Raji (cell line): ENCODE results near the gene DNAAF5.
A peak's percentile ranks its signal among the peaks of the same experiment; 100 is the strongest.

Experiments
- POLR2A ChIP-seq: IDR thresholded peaks from 2 replicates; pipeline ENCODE4 v1.6.1; 2011; ENCODE audit warnings: low read depth, low read length, control low read depth; ENCODE audit not compliant: insufficient read depth

Gene DNAAF5

GRCh38 chr7:716222-716621 is 10.3 kb upstream of the DNAAF5 start:
- no peak for TF ChIP-seq POLR2A

DNA sequence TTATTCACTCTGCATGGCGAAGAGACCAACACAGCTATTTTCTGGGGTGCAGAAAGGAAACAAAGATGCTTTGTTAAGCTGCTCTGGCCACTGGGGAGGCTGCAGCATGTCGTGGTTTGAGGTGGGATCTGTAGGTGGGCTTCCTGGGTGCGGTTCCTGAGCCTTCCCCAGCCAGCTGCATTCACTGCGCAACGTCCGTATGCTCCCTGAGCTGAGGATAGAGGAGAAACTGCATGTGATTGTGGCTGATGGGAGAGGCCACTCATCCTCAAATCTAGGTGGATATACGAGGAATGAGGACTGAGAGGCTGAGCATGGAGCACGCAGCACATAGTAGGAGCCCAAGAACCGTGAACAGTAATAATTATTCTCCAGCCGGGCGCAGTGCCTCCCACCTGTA is 9.9 kb upstream of the DNAAF5 start:
- no peak for TF ChIP-seq POLR2A

DNA sequence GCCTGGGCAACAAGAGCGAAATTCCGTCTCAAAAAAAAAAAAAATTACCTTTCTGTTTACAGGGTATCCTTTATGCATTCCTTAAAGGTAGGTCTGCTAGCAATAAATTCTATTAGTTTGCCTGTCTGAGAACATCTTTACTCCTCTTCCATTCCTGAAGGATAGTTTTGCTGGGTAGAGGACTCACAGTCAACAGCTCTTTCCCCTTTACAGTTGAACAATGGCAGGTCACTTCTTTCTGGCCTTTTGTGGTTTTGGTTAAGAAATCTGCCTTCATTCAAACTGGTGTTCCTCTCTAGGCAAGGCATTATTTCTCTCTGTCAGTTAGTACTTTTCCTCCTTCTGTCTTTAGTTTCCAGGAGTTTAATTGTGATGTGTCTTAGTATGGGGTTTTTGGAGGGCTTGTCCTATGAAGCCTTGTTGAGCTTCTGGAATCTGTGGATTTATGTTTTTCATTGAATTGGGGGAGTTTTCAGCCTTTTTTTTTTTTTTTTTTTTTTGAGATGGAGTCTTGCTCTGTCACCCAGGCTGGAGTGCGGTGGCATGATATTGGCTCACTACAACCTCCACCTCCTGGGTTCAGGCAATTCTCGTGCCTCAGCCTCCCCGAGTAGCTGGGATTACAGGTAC is 4.8 kb upstream of the DNAAF5 start:
- TF ChIP-seq POLR2A, result no peak

- TF ChIP-seq POLR2A, result no peak
Observed at GRCh38 chr7:723541-723940, 3.0 kb upstream of the DNAAF5 start.

- TF ChIP-seq POLR2A, result no peak
Observed at GRCh38 chr7:724298-724697, 2.2 kb upstream of the DNAAF5 start.

- TF ChIP-seq POLR2A, result no peak
Observed at GRCh38 chr7:725223-726005, 1.1 kb upstream of the DNAAF5 start.

GRCh38 chr7:726854-727103 is 280 bp downstream of the DNAAF5 start:
- TF ChIP-seq POLR2A, result peak; percentile 51

GRCh38 chr7:727104-727805 is 756 bp downstream of the DNAAF5 start, which contains the start of gene PRKAR1B:
Gene PRKAR1B (minus strand): TSS chr7:727281. CDS start chr7:711505, 15,776 bp downstream.
- peak; percentile 64; the same call in 1 of the 2 replicates for TF ChIP-seq POLR2A

DNA sequence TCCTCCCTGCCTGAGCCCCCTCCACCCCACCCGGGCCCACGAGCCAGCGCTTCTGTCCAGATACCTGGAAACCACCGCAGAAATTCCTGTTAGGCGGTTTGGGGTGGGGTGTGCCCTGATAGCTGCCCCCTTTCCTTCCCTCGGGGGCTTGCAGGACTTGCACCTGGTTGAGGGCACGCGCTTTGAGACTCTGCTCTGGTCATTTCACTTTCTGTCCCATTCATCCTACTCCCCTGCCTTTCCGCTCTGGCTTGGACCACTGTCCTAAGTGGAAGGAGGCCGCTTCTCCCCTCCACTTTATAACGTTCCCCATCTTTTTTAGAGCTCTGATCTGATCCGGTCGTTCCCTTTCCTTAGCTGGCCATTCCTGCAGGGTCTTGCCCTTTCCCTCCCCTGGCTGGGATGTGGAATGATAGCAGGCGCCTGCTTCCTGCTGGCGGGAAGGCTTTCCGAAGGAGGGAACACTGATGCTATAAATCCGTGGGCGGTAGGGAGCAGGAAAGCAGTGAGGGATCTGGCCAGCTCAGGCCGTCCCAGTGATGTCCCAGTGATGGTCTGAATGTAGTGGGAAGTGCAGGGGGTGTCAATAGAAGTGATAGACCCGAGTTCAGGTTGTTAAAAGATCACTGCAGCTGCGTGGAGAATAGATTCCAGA is 1.4 kb downstream of the DNAAF5 start:
- TF ChIP-seq POLR2A, result no peak

- TF ChIP-seq POLR2A, result no peak
Observed at GRCh38 chr7:728602-729001, 2.1 kb downstream of the DNAAF5 start.

GRCh38 chr7:729140-730000 is 2.9 kb downstream of the DNAAF5 start:
- TF ChIP-seq POLR2A, result no peak

GRCh38 chr7:730501-731439 is 4.3 kb downstream of the DNAAF5 start:
- no peak for TF ChIP-seq POLR2A

- TF ChIP-seq POLR2A, result no peak
Observed at GRCh38 chr7:731440-732085, 5.1 kb downstream of the DNAAF5 start.
